GM19372 (cell line): ENCODE data around the gene L3MBTL4.
"Not testable (repeated sequence)": the region's sequence is repeated elsewhere in the genome, so short reads cannot be mapped to it uniquely, and the experiment has no call there.

Experiments used
- ATAC-seq: cut with Tn5 transposase; IDR thresholded peaks from one replicate; pipeline ENCODE4 v1.9.1; 2021; ENCODE audit warnings: mild to moderate bottlenecking, low read depth, moderate library complexity; ENCODE audit not compliant: unreplicated experiment

The L3MBTL4 gene

DNA sequence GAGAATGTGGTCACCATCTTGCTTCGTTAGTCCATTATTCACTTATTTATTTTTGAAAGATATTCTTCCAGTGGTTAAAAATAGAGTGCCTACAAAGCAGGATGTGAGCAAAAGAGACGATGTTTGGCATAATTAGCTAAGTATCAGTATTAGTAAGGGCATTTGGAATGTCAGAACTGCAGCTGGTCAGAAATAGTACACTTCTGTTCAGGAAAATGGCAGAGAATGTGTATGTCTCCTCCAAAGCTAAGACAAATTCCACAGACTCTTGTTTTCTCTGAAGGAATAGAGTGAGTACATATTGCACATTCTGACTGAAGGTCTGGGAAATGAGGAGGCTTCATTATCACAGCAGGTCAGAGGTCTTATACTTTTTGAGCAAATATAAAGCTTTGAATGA is 209.0 kb downstream of the L3MBTL4 start:
- ATAC-seq = no peak

DNA sequence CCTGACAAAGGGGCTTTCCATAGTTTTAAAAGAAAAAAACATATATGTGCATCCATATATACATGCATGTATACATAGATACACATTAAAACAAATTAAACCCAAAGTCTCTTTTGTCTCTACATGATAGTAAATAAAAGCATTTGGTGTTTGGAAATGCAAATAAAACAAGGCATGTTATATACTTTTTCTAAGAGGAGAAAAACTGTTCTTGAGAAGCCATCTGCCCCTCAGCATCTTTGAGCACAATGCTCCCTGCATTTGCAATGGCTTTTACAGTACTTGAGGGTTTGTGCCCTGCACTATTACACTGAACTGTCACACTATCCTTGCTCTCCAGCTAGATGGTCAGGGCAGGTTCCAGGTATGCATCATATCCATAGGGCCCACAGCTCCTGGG is 210.2 kb downstream of the L3MBTL4 start:
- ATAC-seq = no peak

GRCh38 chr18:6203791-6204190 is 210.9 kb downstream of the L3MBTL4 start:
- ATAC-seq = no peak

- ATAC-seq = no peak
These were observed 211.8 kb downstream of the L3MBTL4 start for GRCh38 chr18:6202861-6203260.

GRCh38 chr18:6200204-6200774 is 214.4 kb downstream of the L3MBTL4 start:
- ATAC-seq = no peak

- ATAC-seq = no peak
These were observed 214.9 kb downstream of the L3MBTL4 start for GRCh38 chr18:6199777-6200176.

GRCh38 chr18:6198585-6198984 is 216.1 kb downstream of the L3MBTL4 start:
- ATAC-seq = no peak

DNA sequence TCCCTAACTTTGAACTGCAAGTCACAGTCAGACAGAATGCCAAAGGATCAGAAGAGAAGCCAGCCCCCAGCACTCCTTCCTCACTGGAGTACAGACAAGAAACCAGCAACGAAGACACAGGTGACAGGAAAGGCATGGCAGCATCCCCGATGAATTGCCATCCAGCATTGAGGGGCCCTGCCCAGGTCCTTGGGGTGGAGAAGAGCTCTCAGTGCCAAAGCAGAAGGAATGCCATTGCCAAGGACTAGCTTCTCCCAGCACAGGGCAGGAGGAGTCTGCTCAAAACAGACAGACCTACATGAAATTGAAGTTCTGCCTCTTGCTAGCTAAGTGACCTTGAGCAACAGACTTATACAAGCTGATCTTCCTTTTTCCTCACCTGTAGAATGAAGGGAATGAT is 220.1 kb downstream of the L3MBTL4 start:
- ATAC-seq = no peak

DNA sequence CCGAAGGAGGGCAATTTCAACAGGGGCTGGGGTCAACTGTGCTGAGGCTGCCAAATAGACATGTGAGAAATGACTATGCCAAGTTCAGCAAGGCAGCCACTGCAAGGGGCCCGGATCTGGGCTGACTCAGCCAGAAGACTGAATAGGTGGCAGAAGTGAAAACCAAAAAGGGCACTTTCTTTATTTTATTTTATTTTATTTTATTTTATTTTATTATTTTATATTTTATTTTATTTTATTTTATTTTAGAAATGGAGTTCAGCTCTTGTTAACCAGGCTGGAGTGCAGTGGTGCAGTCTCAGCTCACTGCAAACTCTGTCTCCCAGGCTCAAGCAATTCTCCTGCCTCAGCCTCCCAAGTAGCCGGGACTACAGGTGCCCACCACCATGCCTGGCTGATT is 228.9 kb downstream of the L3MBTL4 start:
- not testable (repeated sequence) for ATAC-seq

DNA sequence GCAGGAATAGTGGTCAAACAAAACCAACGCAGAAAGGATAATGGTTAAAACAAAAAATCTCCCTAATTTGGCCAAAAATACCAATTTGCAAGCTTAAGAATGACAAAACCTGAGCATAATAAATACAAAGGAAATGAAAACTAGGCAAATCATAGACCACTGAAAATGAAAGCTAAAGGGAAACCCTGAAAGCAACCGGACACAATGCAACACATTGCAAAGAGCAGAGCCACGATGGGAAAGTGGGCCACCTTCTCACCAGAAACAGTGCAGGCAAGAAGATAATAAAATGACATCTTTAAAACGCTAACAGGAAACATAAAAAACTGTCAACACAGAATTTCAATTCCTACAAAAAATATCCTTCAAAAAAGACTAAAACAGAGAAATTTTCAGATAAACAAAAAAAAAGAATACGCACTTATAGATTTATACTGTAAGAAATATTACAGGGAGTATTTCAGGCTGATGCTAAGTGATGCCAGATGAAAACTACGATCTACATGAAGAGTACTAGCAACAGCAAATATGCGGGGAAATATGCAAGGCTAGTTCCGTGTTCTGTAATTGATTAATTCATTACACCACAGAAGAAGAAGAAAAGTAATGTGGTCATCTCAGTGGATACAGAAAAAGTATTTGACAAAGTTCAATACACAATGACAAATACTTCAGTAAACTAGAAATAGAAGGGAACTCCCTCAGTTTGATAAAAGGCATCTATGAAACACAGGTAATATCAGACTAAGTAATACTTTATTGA is 239.5 kb downstream of the L3MBTL4 start:
- ATAC-seq = no peak

DNA sequence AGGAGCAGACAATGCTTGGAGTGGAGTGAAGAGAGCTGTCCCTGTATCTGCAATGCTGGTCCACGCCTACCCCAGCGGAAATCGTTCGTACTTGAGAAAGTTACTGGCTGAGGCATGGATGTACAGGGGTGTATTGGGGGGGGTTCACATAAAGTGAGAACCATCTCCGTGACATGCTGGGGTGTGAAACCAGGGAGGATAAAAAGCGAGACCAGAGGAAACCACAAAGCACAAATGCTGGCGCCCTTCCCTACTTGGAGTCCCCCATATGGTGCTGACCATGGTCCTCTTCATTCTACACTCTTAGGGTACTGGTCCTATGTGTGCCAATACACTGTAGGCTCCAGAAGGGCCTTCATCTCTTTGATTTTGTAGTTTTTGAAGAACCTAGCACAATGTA is 244.1 kb downstream of the L3MBTL4 start:
- no peak for ATAC-seq

GRCh38 chr18:6161549-6161948 is 253.2 kb downstream of the L3MBTL4 start:
- no peak for ATAC-seq

GRCh38 chr18:6159426-6159825 is 255.3 kb downstream of the L3MBTL4 start:
- no peak for ATAC-seq

DNA sequence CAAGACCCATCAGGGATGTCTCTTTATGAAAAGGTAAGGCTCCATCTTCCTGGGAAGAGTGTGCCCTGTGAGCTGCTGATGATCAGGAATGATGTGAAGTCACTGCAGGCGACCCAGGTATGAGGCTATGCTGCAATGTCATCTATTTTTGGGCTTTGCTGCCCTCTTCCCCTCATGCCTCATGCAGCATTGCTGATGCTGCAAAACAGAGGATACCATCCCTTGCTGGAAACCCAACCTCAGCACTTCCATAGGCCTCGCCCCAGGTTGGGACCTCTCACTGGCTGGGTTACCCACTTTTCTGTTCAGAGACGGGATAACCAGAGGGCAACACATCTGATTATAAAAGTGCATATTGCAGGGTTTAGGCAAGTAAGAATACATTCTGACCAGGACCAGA is 255.8 kb downstream of the L3MBTL4 start:
- no peak for ATAC-seq

GRCh38 chr18:6156446-6156845 is 258.3 kb downstream of the L3MBTL4 start:
- ATAC-seq = no peak

GRCh38 chr18:6155707-6156106 is 259.0 kb downstream of the L3MBTL4 start:
- no peak for ATAC-seq

DNA sequence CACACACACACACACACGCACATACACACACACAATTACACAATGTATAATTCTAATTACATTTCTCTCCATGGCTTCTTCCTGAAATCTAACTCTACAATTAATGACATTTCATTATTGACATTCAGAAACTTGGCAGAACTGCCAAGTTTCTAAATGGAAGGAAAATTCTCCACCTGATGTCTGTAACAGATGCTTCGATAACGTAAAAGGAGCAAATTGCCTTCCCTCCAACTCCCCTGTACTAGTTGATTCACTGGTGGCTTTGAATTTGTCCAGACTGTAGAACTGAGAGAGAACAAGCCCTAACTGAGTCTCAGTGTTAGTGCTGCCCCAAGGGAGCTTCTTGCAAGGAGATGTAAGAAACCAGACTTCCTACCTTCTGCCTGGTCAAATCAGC is 264.3 kb downstream of the L3MBTL4 start:
- ATAC-seq = no peak

DNA sequence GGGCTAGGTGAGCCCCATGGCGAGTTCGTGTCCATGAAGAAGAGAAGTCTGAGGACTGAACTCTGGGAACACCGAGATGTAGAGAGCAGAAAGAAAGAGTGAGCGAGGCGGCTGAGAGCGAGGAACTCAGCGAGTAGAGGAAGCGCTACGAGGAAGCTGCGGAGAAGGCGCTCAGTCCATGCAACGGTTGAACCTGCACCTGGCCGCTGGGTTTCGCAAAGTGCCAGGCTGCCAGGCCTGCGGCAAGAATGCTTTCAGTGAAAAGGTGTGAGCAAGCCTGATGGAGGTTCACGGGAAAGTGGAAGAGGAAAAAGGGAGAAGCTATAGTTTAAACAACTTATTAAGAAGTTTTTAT is 268.4 kb downstream of the L3MBTL4 start:
- ATAC-seq = no peak

DNA sequence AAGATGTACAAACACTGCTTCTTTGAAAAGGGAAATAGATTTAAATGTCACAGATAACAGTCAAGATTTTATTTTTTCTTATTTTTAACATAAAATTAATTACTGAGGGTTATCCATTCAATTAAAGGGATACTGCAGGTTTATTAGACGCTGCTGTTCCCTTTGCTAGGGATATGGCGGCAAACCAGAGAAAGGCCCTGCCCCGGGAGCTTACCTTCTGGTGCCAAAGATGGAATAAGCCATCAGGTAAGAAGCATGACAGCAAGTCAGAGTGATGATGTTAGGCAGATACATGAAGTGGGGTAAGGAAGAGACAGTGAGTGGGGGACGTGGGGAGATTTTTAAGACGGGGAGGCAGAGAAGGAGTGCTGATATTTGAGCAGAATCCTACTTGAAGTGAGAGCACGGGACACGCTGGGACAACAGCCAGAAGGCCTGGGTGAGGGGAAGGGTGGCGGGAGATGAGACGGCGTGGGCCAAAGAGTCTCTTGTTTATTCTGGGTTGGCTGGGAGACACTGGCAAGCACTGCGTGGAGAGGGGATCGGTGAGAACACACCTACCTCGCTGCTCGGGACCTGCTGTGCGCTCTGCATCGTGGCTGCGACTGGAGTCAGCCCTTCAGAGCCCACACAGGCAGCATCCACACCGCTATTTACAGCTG is 268.9 kb downstream of the L3MBTL4 start:
- ATAC-seq = no peak

- ATAC-seq = no peak
These were observed 275.7 kb downstream of the L3MBTL4 start for GRCh38 chr18:6139007-6139406.

- not testable (repeated sequence) for ATAC-seq
These were observed 278.8 kb downstream of the L3MBTL4 start for GRCh38 chr18:6135901-6136300.

DNA sequence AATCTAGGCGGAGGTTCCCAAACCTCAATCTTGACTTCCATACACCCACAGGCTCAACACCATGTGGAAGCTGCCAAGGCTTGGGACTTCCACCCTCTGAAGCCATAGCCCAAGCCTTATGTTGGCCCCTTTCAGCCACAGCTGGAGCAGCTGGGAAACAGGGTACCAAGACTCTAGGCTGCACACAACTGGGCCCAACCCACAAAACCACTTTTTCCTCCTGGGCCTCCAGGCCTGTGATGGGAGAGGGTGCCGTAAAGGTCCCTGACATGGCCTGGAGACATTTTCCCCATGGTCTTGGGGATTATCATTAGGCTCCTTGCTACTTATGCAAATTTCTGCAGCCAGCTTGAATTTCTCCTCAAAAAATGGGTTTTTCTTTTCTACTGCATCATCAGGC is 279.7 kb downstream of the L3MBTL4 start:
- ATAC-seq = not testable (repeated sequence)
